ES-I3 (cell line): ENCODE results near the gene ACTR6.
"Not testable (repeated sequence)": the region's sequence is repeated elsewhere in the genome, so short reads cannot be mapped to it uniquely, and the experiment has no call there.

Experiments
- H3K36me3 ChIP-seq: 2 replicates; pipeline ENCODE4 v1.6.1; 2013; ENCODE audit warnings: mild to moderate bottlenecking, low read length, control low read depth, moderate library complexity; ENCODE audit not compliant: insufficient read depth
- H3K4me1 ChIP-seq: 2 replicates; pipeline ENCODE4 v1.6.1; 2013; ENCODE audit warnings: mild to moderate bottlenecking, control low read depth, low read length; ENCODE audit not compliant: insufficient read depth
- H3K9ac ChIP-seq: 2 replicates; pipeline ENCODE4 v1.6.1; 2013; ENCODE audit warnings: low read depth, mild to moderate bottlenecking, low read length, moderate library complexity
- H3K9me3 ChIP-seq: 2 replicates; pipeline ENCODE4 v1.6.1; 2013; ENCODE audit warnings: mild to moderate bottlenecking, low read length, moderate library complexity; ENCODE audit not compliant: control insufficient read depth, insufficient read depth

The ACTR6 gene

DNA sequence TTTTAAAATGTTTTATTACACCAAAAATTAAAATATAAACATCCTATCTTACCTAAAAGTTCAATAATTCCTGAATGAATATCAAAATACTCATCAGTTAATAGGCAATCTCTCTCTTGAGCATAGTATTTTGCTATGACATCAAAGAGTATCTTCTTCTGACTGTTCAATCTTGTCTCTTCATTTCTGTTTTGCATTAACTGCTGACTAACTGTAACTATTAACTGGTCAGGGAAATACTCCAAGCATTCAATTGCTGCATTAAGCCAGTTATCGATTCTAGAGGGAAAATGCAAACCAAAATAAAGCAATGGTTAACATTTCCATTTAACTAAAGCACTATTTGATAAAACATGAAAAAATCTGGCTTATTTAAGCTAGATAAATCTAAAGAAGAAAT is 52.8 kb downstream of the ACTR6 start:
- Histone ChIP-seq H3K9ac (no peak overlapping the region), H3K9me3 (no peaks in the 10 kb centered on the region), H3K4me1 (no peaks in the 10 kb centered on the region), H3K36me3 (no peaks in the 10 kb centered on the region)

DNA sequence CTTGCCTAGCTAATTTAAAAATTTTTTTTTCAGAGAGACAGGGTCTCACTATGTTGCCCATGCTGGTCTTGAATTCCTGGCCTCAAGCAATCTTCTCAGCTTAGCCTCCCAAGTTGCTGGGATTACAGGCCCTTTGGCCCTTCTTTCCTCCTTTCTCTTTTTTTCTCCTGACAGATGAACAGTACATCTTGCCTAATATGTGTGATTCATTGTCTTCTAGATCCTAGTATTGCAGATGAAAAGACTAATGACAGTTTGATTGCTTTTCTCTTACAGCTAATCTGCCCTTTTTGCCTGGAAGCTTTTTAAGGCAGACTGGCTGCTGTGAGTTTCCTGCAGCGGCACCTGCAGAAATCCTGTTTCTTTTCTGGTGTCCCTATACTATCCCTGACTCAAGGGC is 54.3 kb downstream of the ACTR6 start:
- Histone ChIP-seq H3K4me1 (no peaks in the 10 kb centered on the region), H3K9ac (no peak overlapping the region), H3K36me3 (no peaks in the 10 kb centered on the region), H3K9me3 (no peaks in the 10 kb centered on the region)

DNA sequence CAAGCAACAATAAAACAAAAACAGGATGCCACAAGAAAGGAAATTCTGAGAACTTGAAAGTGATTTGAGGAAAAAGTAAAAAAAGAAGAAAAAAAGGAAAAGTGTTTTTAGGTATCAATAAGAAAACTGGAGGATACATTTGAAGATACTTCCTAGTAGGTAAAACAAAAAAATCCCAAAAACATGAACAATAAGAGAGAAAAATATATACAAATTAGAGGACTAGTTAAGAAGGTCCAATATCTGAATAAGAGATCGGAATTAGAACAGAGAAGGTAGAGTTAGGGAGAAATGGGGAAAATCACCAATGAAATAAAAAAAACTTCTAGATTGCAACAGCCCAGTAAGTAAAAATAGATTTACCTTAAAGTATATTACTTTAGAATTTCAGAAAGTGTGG is 57.5 kb downstream of the ACTR6 start:
- no peaks in the 10 kb centered on the region for H3K36me3 ChIP-seq
- H3K4me1 ChIP-seq, result no peaks in the 10 kb centered on the region
- H3K9me3 ChIP-seq, result no peaks in the 10 kb centered on the region
- no peak overlapping the region for H3K9ac ChIP-seq

DNA sequence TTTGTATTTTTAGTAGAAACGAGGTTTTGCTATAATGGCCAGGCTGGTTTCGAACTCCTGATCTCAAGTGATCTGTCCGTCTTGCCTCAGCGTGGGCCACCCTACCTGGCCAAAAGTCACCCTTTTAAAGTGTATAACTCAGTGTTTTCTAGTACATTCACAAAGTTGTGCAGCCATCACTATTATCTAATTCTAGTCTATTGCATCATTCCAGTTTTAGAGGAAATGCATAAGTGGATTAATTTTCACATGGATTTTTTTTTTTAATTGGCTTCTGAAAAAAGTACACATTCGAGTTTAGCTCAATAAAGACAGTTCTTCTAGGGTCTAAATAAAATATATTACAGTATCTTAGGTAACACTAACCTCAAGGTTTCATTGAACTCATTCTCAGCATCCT is 62.5 kb downstream of the ACTR6 start:
- Histone ChIP-seq H3K9me3 (no peaks in the 10 kb centered on the region), H3K4me1 (no peaks in the 10 kb centered on the region), H3K9ac (no peak overlapping the region), H3K36me3 (no peaks in the 10 kb centered on the region)

DNA sequence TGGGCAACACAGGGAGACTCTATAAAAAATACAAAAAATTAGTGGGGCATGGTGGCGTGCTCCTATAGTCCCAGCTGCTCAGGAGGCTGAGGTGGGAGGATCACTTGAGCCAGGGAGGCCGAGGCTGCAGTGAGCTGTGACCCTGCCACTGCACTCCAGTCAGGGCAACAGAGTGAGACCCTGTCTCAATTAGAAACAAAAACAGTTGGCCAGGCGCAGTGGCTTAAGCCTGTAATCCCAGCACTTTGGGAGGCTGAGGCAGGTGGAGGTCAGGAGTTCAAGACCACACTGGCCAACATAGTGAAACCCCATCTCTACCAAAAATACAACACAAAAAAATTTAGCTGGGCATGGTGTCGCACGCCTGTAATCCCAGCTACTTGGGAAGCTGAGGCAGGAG is 64.5 kb downstream of the ACTR6 start:
- not testable (repeated sequence) for H3K9me3 ChIP-seq, H3K36me3 ChIP-seq, H3K9ac ChIP-seq, H3K4me1 ChIP-seq

DNA sequence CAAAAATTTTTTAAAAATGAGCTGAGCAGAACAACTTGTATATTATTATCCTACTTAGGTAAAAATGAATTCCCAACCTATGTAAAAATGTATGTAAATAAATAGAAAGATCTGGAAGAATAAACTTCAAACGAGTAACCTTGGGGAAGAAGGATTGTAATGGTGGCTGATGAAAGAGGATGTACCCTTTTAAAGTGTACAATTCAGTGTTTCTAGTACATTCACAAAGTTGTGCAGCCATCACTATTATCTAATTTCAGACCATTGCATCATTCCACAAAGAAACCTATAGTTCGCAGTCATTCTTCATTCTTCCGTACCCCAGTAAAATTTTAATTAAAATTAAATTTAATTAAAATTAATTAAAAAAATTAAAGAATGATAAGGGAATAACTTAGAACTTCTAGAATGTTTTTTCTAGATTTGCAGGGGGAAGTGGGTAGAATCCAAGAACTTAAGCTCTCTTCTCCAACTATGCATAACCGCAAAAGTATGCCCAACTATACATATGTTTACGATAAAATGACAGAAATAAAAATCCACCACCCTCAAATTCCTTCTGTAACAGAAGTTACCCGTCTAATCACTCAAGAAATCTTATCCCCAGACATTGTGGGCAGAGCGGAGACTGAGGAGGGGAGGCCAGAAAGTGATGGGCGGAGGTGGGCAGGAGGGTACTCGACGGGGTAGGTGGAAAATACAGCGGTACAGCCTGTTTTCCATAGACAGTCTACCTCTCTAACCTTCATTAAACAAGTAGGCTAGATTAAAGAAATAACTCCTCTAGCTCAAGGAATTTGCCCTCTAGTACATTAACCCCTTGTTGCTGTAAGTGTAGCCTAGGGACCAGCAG is 65.3 kb downstream of the ACTR6 start:
- peak overlapping the region; percentile 77 for H3K9ac ChIP-seq
- H3K9me3 ChIP-seq, result no peaks in the 10 kb centered on the region
- 0 out of 2 replicates have a peak, but pooled peaks cover 10% of the 10 kb centered on the region for H3K4me1 ChIP-seq
- no peaks in the 10 kb centered on the region for H3K36me3 ChIP-seq

DNA sequence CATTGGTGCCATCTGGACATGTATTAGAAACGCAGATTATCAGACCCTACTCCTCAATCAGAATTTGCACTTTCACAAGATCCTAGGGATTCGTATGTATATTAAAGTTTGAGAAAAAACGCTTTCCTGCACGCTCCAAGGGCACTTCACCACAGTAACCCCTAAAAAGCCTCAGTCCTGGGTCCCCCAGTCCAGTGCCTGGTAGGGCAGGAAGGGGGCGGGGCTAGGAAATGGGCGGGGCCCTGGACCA is 65.9 kb downstream of the ACTR6 start:
- Histone ChIP-seq H3K4me1 (0 out of 2 replicates have a peak, but pooled peaks cover 10% of the 10 kb centered on the region), H3K9ac (peak overlapping the region; percentile 77), H3K36me3 (no peaks in the 10 kb centered on the region), H3K9me3 (no peaks in the 10 kb centered on the region)

DNA sequence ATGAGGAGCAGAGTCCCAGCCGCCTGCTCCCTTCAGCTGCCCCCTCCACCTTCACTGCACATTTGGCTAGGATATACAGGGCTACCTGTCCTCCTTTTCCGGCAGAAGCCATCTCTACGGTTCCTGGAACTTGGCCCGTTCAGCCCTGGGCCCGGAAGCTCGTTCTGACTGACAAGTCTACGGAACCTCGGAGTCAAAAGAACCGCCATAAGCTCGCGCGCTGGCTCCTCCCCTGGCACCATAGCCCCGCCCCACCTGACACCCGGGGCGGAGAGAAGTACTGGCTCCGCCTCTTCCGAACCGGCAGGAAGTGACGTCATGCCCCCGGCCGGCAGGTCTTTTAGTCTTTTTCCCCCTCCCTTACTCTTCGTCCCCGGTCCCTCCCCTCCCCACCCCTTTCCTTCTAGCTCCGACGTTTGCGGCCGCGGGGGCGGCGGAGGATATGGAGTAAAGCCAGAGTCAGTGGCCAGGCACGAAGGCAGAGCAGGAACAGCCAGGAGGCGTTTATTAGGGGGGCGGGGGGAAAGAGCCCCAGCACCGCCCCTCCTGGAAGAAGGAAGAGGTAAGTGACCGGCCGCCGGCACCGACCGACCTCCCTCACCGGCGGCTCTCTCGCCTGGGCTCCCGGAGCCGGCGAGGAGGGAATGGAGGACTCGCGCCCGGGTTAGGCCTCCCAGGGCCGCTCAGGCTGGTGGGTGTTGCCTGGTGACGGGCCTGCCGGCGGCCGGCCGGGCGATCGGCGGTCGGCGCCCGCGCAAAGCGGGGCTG is 66.4 kb downstream of the ACTR6 start, which contains the start of the genes DEPDC4 and SCYL2:
DEPDC4 (minus strand) TSS at position 245 of the 768 bp plus-strand sequence; CDS start at position 242, 3 bp downstream.
SCYL2 (plus strand) TSS at position 343 of the 768 bp plus-strand sequence. CDS start 15,794 bp downstream, outside the sequence.
- Histone ChIP-seq H3K9ac (peak within 1 kb of the TSS; percentile 77), H3K4me1 (0 out of 2 replicates have a peak, but pooled peaks cover 10% of the 10 kb centered on the region), H3K36me3 (no peaks in the 10 kb centered on the region), H3K9me3 (no peaks in the 10 kb centered on the region)

DNA sequence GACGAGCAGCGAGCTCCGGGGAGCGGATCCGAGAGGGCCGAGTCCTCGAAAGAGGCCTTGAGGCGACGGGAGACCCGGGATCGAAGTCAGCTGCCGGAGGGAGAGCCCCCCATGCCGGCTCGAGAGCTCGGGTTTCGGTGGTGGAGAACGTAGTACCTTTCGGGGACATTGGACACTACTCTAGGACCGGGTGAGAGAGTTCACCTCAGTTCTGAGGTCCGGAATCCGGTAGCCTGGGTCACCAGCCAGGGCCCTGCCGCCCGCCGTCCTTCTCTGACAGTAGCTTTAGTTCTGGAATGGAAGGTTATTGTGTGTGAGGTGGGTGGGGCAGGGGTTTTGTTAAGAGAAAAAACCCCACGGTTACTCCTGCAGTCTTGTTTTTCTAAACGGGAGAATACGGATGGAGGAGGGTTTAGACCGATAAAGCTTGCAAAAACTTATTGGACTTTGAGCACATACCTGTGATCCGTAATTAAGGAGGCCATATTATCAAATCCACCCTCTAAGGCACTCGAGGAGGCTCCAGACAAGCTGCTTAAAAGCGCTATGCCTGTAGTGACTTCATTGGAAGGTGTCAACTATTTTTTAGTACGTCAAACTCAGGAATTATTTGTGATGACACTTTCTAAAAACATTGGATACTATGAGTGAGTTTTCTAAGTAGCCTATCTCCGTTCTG is 67.1 kb downstream of the ACTR6 start:
- Histone ChIP-seq H3K9ac (peak overlapping the region; percentile 77), H3K9me3 (no peaks in the 10 kb centered on the region), H3K4me1 (peaks cover 14% of the 10 kb centered on the region; the same call in 1 of the 2 replicates), H3K36me3 (no peaks in the 10 kb centered on the region)

DNA sequence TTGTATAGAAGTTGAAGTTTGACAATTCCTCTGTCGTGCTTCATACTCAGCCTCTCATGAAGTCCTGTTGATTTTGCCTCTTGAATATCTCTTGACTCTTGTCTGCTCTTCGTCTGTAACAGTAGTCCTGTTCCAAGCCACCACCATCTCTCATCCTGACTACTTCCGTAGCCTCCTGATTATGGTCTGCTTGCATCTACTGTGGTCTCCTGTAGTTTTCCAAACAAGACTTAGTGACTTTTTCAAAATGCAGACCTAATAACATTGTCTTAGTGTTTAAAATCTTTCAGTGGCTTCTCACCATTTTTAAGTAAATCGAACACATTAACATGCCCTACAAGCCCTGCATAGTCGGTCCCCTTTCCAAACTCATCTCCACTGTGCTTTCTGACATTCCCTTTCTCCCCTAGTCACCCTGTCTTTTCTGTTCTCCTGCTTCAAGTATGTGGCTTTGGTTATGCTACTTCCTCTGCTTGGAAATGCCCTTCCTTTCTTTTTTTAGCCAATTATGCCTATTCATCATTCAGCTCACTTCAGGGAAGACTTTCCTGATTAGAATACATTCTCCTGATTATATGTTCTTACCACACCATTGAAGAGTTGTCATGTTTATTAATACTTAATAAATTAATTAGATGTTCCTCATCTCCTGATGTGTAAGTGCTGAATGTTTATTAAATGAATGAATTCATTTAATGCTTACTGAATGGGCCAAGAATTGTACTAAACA is 68.4 kb downstream of the ACTR6 start:
- peak overlapping the region; percentile 77; the same call in 1 of the 2 replicates for H3K9ac ChIP-seq
- no peaks in the 10 kb centered on the region for H3K36me3 ChIP-seq
- H3K4me1 ChIP-seq, result peaks cover 16% of the 10 kb centered on the region; the same call in 1 of the 2 replicates
- H3K9me3 ChIP-seq, result no peaks in the 10 kb centered on the region

DNA sequence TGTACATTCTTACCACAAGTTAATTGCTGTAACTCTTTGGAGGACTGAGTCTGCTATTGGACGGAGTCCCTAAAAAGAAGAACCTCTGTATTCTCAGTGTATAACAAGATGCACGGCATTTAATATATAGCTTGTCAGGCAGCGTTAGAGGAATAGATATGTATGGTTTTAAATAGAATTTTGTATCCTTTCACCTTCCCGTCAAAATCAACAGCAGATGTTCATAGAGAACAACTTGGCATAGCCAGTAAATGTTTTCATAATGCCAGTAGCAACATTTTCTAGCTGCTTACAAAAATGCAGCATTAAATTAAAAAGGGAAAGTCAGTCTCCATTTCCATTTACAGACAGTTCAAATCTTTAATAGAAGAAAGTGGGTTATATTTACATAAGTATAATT is 73.2 kb downstream of the ACTR6 start:
- no peaks in the 10 kb centered on the region for H3K9me3 ChIP-seq
- H3K9ac ChIP-seq, result no peak overlapping the region
- H3K4me1 ChIP-seq, result peaks cover 14% of the 10 kb centered on the region
- H3K36me3 ChIP-seq, result no peaks in the 10 kb centered on the region
